OCI-LY3 (cell line): ENCODE data around the gene ZNF280A.

Source experiments
- CTCF ChIP-seq: fragments of 200-600, 300-600 bp; sonication (generic); IDR thresholded peaks from 2 replicates; pipeline ENCODE4 v1.5.1; 2014; ENCODE audit warnings: antibody characterized with exemption, low read length, low read depth
- EZH2phosphoT487 ChIP-seq: fragments of 200-600 bp; shearing (Covaris generic); IDR thresholded peaks from 2 replicates; pipeline ENCODE4 v1.6.1; 2018; ENCODE audit warnings: antibody characterized with exemption, mixed run types, low read depth

- TF ChIP-seq CTCF (no peak), EZH2phosphoT487 (no peak)
Observed at GRCh38 chr22:22486132-22486899, 33.8 kb downstream of the ZNF280A start.
